ENCODE results near the gene P2RY8.
"Not testable (repeated sequence)": the region's sequence is repeated elsewhere in the genome, so short reads cannot be mapped to it uniquely, and the experiment has no call there.

Gene P2RY8

DNA sequence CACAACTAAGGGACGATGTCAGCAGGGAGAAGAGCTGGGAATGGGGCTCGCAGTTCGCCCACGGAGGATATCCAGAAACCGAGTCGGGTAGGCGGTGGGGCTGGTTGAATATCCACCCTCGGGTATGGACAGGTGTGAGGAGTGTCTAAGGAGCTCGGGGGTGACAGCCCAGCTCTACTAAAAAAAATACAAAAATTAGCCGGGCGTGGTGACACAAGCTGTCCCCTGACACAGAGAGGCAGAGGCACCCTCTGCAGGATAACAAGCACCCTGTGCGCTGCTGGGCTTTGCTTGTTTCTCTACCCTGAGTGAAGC, 72.1 kb downstream of the P2RY8 start:
- no peak for DNase-seq (ENCODE audit: low read depth)

DNA sequence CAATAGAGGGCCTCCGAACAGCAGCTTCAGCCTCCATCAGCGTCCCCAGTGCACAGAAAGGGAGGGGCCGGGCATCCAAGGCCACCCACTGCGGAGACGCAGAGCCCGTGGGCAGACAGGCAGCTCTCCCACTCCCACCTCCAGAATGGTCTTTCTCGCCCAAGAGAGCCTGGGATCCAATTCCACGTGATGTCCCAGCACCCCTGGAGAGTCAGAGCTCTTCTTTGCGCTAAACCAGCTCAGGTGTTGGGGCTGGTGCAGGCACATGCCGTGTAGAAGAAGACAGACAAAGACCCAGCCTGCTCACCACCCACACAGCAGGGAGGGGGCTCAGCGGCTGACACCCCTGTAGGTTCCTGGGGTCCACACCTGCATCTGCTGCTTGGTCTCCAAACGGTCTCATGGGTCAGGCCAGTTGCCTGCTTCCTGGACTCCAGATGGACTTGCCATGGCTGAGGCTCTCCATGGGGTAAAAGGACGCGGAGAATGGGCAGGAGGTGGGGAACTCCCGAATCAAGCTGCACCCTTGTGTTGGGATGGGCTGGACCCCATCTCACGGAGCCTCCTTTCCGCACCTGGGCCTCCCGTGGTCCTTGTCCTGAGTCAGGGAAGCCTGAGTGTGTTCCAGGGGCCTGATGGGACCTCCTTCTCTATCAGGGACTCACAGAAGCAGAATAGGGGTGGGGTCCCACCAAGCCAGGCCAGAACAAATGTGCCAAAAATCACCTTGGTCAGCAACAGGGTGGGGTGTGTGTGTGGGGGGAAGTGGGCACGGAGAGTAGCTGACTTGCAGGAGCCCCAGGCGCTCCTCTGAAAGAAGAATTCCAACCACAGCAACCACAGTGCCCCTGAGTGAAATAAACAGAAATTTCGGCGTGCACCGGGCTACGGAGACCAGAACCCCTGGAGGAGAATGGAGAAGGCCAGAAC, 72.7 kb downstream of the P2RY8 start:
- DNase-seq (ENCODE audit: low read depth), result no peak

DNA sequence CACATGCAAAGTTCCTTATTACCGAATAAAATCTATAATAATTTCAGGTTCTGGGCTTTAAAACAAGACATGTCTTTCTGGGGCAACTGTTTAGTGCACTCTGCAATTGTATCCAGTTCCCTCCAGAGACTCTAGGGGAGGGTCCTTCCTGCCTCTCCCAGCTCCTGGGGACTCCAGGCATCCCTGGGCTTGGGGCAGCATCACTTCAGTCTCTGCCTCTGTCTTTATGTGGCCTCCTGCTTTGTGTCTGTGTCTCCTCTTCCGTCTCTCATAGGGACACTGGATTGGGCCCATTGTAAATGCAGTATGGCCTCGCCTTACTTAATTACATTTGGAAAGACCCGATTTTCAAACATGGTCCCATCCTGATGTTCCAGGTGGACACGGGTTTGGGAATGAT, 73.4 kb downstream of the P2RY8 start:
- DNase-seq (ENCODE audit: low read depth), result no peak

DNA sequence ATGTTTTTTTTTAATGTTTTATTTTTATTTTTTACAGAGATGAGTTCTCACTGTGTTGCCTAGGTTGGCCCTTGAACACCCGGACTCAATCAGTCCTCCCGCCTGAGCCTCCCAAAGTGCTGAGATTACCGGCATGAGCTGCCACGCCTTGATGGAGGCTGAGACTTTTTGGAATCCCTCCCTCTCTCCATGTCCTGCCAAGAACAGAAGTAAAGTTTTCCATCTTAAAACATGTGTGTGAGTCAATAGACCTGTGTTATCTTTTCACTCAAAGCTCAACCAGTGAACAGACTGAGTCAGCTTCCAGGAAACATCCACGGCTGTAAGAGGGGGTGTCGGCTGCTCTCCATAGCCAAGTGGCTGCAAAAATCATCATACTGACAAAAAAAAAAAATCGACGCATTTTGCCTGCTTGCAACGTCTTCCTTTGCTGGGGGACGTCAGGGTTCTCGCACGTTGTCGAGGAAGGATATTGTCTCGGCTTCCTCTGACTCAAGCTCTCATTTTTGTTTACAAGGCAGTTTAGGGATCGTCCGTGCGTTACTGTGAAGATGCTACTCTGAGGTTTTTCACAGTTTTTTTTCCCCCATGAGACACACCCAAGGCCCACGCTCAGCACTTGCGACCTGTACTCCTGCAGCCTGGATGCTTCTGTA, 74.3 kb downstream of the P2RY8 start:
- DNase-seq (ENCODE audit: low read depth), result no peak

GRCh38 chrX:1462110-1462509, 74.9 kb downstream of the P2RY8 start:
- no peak for DNase-seq (ENCODE audit: low read depth)

- no peak for DNase-seq (ENCODE audit: low read depth)
Observed at GRCh38 chrX:1455948-1456280, 81.1 kb downstream of the P2RY8 start.

GRCh38 chrX:1453951-1454785, 82.8 kb downstream of the P2RY8 start:
- peak; percentile 87 for DNase-seq (ENCODE audit: low read depth)

DNA sequence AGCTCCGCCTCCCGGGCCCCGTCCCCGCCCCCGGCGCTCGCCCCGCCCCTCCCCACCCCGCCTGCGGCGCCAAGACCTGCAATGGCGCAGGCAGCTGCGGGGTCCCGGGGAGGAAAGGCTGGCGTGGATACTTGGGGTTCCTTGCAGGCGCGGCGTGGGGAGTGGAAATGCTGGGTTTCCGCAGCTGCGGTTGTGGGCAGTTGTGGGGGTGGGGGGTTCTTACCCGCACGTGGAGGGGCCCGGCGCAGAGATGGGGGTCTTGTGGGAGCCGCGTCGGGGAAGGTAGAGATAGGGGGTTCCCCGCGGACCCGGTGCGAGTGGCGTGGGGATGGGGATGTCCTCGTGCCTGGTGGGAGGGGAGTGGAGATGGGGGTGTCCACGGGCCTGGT, 83.6 kb downstream of the P2RY8 start:
- DNase-seq (ENCODE audit: low read depth), result peak; percentile 57

DNA sequence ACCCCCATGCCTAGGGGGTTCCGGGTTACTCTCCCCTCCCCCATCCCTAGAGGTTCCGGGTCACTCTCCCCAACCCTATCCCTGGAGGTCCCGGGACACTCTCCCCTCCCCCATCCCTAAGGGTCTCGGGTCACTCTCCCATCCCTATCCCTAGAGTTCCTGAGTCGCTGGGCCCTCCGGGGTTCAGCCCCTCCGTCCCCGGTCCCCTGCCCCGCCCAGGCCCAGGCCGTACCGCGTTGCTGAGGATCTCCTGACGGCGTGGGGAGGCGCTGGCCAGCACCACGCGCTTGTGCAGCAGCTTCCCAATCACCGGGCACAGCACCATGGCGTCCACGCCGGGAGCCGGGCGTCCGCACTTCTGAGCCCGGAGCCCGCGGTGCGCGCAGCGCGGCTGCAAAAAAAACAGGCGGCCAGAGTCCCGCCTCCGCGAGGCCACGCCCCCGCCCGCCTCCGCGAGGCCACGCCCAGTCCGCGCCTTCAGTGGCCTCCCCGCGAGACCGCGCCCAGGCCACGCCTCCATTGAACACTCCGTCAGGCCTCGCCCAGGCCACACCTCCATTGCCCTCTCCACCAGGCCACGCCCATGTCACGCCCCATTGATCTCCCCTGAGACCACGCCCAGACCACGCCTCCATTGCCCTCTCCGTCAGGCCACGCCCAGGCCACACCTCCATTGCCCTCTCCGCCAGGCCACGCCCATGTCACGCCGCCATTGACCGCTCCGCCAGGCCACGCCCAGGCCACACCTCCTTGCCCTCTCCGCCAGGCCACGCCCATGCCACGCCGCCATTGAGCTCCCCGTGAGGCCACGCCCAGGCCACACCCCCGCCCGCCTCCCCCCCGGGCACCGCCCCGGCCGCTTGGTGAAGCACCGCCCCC, 84.2 kb downstream of the P2RY8 start, which contains the start of gene ASMTL:
Gene ASMTL, minus strand, starts transcription at position 394 of the 879 bp plus-strand sequence. Its CDS starts 69 bp downstream, at position 325.
- peak; percentile 100 for DNase-seq (ENCODE audit: low read depth)

DNA sequence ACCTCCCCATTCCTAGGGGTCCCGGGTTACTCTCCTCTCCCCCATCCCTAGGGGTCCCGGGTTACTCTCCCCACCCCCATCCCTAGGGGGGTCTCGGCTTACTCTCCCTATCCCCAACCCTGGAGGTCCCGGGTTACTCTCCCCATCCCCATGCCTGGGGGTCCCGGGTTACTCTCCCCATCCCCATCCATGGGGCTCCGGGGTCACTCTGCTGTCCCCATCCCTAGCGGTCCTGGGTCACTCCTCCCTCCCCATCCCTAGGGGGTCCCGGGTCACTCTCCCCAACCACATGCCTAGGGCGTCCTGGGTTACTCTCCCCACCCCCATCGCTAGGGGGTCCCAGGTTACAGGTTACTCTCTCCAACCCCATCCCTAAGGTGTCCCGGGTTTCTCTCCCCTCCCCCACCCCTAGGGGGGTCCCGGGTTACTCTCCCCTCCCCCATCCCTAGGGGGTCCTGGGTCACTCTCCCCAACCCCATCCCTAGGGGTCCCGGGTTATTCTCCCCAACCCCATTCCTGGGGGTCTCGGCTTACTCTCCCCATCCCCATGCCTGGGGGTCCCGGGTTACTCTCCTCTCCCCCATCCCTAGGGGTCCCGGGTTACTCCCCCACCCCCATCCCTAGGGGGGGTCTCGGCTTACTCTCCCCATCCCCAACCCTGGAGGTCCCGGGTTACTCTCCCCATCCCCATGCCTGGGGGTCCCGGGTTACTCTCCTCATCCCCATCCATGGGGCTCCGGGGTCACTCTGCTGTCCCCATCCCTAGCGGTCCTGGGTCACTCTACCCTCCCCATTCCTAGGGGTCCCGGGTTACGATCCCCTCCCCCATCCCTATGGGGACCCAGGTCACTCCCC, 85.1 kb downstream of the P2RY8 start:
- no peak for DNase-seq (ENCODE audit: low read depth)

- DNase-seq (ENCODE audit: low read depth), result no peak
Observed at GRCh38 chrX:1451251-1451660, 85.7 kb downstream of the P2RY8 start.

DNA sequence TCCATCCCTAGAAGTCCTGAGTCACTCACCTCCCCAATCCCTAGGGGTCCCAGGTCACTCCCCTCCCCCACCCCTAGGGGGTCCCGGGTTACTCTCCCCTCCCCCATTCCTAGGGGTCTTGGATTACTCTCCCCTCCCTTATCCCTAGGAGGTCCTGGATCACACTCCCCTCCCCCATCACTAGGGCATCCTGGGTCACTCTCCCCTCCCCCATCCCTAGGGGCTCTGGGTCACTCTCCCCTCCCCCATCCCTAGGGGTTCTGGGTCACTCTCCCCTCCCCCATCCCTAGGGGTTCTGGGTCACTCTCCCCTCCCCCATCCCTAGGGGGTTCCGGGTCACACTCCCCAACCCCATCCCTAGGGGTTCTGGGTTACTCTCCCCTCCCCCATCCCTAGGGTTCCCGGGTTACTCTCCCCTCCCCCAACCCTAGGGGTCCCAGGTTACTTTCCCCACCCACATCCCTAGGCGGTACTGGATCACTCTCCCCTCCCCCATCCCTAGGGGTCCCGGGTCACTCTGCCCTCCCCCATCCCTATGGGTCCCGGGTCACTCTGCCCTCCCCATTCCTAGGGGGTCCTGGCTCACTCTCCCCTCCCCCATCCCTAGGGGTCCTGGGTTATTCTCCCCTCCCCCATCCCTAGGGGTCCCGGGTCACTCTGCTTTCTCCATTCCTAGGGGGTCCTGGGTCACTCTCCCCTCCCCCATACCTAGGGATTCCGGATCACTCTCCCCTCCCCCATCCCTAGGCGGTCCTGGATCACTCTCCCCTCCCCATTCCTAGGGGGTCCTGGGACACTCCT, 86.4 kb downstream of the P2RY8 start:
- DNase-seq (ENCODE audit: low read depth), result no peak

DNA sequence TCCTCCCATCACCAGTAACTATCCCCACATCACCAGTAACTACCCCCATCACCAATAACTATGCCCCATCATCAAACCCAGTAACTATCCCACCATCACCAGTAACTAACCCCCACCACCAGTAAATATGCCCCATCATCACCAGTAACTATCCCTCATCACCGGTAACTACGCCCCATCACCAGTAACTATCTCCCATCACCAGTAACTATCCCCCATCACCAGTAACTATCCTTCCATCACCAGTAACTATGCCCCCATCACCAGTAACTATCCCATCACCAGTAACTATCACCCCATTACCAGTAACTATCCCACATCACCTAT, 87.2 kb downstream of the P2RY8 start:
- DNase-seq (ENCODE audit: low read depth), result no peak

DNA sequence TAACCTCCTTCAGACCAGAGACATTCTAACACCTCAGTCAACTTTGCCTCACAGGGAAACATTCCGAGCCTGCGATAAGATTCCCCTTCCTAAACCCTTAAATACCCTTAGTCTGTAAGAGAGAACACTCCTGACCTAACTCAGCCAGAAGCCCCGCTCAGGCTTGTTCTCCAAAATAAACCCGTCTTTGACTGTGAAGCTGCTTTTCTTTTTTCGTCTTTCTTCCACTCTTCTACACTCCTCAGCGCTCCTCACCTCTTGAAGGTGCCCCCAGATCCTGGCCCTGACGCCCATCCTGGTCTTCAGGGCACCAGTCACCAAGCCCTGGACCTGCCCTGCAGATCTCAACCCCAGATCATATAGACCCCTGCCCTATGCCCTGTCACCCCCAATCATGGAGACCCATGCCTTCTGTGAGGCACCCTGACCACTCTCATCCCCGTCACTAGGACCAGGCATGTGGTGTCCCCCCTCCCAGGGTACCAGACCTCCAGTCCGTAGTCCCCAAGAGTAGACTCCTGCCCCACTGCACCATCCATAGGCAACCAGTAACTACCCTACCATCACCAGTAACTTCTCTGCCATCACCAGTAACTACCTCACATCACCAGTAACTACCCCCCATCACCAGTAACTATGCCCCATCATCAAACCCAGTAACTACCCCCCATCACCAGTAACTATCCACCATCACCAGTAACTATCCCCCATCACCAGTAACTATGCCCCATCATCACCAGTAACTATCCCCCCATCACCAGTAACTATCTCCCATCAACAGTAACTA, 87.8 kb downstream of the P2RY8 start:
- no peak for DNase-seq (ENCODE audit: low read depth)

DNA sequence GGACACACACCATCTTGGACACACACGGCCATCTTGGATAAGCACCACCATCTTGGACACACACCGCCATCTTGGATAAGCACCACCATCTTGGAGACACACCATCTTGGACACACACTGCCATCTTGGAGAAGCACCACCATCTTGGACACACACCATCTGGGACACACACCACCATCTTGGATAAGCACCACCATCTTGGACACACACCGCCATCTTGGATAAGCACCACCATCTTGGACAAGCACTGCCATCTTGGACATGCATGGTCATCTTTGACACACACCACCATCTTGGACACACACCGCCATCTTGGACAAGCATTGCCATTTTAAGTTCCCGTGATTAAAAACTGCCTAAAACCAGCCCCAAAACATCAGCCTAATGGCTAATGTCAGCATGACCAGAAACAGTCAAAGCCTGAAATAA, 88.4 kb downstream of the P2RY8 start:
- DNase-seq (ENCODE audit: low read depth), result not testable (repeated sequence)

DNA sequence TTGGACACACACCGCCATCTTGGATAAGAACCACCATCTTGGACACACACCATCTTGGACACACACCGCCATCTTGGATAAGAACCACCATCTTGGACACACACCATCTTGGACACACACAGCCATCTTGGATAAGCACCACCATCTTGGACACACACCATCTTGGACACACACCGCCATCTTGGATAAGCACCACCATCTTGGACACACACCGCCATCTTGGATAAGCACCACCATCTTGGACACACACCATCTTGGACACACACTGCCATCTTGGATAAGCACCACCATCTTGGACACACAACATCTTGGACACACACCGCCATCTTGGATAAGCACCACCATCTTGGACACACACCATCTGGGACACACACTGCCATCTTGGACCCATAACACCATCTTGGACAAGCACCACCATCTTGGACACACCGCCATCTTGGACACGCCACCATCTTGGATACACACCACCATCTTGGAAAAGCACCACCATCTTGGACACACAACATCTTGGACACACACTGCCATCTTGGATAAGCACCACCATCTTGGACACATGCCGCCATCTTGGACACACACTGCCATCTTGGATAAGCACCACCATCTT, 88.9 kb downstream of the P2RY8 start:
- not testable (repeated sequence) for DNase-seq (ENCODE audit: low read depth)

- DNase-seq (ENCODE audit: low read depth), result not testable (repeated sequence)
Observed at GRCh38 chrX:1446984-1447968, 89.7 kb downstream of the P2RY8 start.

All from stimulated activated CD8-positive, alpha-beta memory T cell treated with anti-CD3 and anti-CD28 coated beads, Interleukin-12 subunit alpha, Interleukin-12 subunit beta, amount 100 ng/mL, for 1 hour (primary cell).